GM23338 (cell line): ENCODE data around the gene LARGE1. TPM values are rescaled to one million over a fixed set of nuclear protein-coding genes. Genes with fewer than 3 reads are reported as not detected.

ENCODE experiments used
- CREB1 ChIP-seq: fragments of 250-450 bp; sonication (Bioruptor Pico); IDR thresholded peaks from 2 replicates; pipeline ENCODE4 v1.5.0; 2020; ENCODE audit warnings: low read depth, mild to moderate bottlenecking, moderate library complexity
- EZH2 ChIP-seq: fragments of 200-600 bp; sonication (generic); IDR thresholded peaks from one replicate; pipeline ENCODE4 v1.8.0; 2017; ENCODE audit warnings: antibody characterized with exemption, mild to moderate bottlenecking, low read depth; ENCODE audit not compliant: unreplicated experiment
- EZH2phosphoT487 ChIP-seq: fragments of 200-600 bp; sonication (generic); IDR thresholded peaks from one replicate; pipeline ENCODE4 v1.8.1; 2018; ENCODE audit warnings: antibody characterized with exemption; ENCODE audit not compliant: unreplicated experiment
- NANOG ChIP-seq: IDR thresholded peaks from 2 replicates; pipeline ENCODE4 v1.6.1; 2016; ENCODE audit warnings: antibody characterized with exemption, borderline replicate concordance
- STAT1 ChIP-seq: IDR thresholded peaks from one replicate; pipeline ENCODE4 v1.6.1; 2016; ENCODE audit warnings: antibody characterized with exemption; ENCODE audit not compliant: unreplicated experiment
- ZNF114 ChIP-seq: fragments of 250-450 bp; sonication (Bioruptor Pico); IDR thresholded peaks from 2 replicates; pipeline ENCODE4 v1.5.0; 2020; ENCODE audit warnings: mild to moderate bottlenecking, moderate library complexity
- ZNF331 ChIP-seq: fragments of 250-450 bp; sonication (Bioruptor Pico); IDR thresholded peaks from 2 replicates; pipeline ENCODE4 v1.5.0; 2020; ENCODE audit warnings: low read depth, mild to moderate bottlenecking, moderate library complexity
- polyA plus RNA-seq: library from polyadenylated mRNA; unstranded; fragments of >200 nt; fragmentation: Nextera tagmentation; extraction: Ambion mirVana; gene quantifications from 2 replicates; pipeline ENCODE4 v1.2.1, GENCODE V29; 2016
- total RNA-seq: library from RNA; depleted of rRNA; stranded (reverse); fragments of >200 nt; shearing (Covaris generic); gene quantifications from 2 replicates; pipeline ENCODE4 v1.2.3, GENCODE V29; 2014
- TF ChIP-seq, protein P1 (sequence below): fragments of 250-450 bp; sonication (Bioruptor Pico); IDR thresholded peaks from 2 replicates; pipeline ENCODE4 v1.5.0; 2020; ENCODE audit warnings: mild to moderate bottlenecking, moderate library complexity
- TF ChIP-seq, protein P2 (sequence below): IDR thresholded peaks from 2 replicates; pipeline ENCODE4 v1.6.1; 2016; ENCODE audit warnings: antibody characterized with exemption
- TF ChIP-seq, protein P3 (sequence below), 2 experiments: fragments of 200-600 bp in 1 of 2; sonication (generic) in 1 of 2; conservative IDR thresholded peaks; 2 replicates each; pipeline versions ENCODE4 v1.5.1 to v1.6.1; 2016 to 2017; ENCODE audit warnings: antibody characterized with exemption in 2 of 2, low read depth in 2 of 2, mild to moderate bottlenecking in 2 of 2, moderate library complexity in 1 of 2

Gene LARGE1
- total and polyA plus RNA-seq, 2 experiments from 2014 or later = 12.8 to 75.6 TPM

DNA sequence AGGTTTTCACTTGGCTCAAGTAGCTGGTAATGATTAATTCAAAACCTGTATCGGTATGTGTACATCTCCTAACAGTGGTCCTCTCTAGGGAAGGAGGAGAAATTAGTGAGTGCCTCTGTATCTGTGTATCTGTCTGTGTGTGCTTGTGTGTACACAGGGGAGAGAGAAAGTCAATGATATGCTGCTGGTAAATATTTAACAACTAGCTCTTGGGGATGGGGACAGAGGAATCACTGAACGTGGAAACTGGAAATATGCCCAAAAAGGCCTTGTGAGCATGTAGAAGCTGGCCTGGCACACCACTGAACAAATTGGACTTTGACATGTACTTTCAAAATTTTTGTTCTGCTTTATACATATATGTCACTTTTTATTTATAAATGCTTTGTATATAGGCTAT lies 648.1 kb downstream of the LARGE1 start (continued):
- TF ChIP-seq, protein P1, sequence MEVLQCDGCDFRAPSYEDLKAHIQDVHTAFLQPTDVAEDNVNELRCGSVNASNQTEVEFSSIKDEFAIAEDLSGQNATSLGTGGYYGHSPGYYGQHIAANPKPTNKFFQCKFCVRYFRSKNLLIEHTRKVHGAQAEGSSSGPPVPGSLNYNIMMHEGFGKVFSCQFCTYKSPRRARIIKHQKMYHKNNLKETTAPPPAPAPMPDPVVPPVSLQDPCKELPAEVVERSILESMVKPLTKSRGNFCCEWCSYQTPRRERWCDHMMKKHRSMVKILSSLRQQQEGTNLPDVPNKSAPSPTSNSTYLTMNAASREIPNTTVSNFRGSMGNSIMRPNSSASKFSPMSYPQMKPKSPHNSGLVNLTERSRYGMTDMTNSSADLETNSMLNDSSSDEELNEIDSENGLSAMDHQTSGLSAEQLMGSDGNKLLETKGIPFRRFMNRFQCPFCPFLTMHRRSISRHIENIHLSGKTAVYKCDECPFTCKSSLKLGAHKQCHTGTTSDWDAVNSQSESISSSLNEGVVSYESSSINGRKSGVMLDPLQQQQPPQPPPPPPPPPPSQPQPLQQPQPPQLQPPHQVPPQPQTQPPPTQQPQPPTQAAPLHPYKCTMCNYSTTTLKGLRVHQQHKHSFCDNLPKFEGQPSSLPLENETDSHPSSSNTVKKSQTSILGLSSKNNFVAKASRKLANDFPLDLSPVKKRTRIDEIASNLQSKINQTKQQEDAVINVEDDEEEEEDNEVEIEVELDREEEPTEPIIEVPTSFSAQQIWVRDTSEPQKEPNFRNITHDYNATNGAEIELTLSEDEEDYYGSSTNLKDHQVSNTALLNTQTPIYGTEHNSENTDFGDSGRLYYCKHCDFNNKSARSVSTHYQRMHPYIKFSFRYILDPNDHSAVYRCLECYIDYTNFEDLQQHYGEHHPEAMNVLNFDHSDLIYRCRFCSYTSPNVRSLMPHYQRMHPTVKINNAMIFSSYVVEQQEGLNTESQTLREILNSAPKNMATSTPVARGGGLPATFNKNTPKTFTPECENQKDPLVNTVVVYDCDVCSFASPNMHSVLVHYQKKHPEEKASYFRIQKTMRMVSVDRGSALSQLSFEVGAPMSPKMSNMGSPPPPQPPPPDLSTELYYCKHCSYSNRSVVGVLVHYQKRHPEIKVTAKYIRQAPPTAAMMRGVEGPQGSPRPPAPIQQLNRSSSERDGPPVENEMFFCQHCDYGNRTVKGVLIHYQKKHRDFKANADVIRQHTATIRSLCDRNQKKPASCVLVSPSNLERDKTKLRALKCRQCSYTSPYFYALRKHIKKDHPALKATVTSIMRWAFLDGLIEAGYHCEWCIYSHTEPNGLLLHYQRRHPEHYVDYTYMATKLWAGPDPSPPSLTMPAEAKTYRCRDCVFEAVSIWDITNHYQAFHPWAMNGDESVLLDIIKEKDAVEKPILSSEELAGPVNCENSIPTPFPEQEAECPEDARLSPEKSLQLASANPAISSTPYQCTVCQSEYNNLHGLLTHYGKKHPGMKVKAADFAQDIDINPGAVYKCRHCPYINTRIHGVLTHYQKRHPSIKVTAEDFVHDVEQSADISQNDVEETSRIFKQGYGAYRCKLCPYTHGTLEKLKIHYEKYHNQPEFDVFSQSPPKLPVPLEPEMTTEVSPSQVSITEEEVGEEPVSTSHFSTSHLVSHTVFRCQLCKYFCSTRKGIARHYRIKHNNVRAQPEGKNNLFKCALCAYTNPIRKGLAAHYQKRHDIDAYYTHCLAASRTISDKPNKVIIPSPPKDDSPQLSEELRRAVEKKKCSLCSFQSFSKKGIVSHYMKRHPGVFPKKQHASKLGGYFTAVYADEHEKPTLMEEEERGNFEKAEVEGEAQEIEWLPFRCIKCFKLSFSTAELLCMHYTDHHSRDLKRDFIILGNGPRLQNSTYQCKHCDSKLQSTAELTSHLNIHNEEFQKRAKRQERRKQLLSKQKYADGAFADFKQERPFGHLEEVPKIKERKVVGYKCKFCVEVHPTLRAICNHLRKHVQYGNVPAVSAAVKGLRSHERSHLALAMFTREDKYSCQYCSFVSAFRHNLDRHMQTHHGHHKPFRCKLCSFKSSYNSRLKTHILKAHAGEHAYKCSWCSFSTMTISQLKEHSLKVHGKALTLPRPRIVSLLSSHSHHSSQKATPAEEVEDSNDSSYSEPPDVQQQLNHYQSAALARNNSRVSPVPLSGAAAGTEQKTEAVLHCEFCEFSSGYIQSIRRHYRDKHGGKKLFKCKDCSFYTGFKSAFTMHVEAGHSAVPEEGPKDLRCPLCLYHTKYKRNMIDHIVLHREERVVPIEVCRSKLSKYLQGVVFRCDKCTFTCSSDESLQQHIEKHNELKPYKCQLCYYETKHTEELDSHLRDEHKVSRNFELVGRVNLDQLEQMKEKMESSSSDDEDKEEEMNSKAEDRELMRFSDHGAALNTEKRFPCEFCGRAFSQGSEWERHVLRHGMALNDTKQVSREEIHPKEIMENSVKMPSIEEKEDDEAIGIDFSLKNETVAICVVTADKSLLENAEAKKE (CRISPR knock-in tag) = no peak
- TF ChIP-seq EZH2 (no peak), CREB1 (CRISPR knock-in tag) (no peak), ZNF114 (CRISPR knock-in tag) (no peak), ZNF331 (CRISPR knock-in tag) (no peak), STAT1 (no peak), NANOG (no peak), EZH2phosphoT487 (no peak)
- TF ChIP-seq, protein P2, sequence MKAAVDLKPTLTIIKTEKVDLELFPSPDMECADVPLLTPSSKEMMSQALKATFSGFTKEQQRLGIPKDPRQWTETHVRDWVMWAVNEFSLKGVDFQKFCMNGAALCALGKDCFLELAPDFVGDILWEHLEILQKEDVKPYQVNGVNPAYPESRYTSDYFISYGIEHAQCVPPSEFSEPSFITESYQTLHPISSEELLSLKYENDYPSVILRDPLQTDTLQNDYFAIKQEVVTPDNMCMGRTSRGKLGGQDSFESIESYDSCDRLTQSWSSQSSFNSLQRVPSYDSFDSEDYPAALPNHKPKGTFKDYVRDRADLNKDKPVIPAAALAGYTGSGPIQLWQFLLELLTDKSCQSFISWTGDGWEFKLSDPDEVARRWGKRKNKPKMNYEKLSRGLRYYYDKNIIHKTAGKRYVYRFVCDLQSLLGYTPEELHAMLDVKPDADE = no peak
- TF ChIP-seq, protein P3, sequence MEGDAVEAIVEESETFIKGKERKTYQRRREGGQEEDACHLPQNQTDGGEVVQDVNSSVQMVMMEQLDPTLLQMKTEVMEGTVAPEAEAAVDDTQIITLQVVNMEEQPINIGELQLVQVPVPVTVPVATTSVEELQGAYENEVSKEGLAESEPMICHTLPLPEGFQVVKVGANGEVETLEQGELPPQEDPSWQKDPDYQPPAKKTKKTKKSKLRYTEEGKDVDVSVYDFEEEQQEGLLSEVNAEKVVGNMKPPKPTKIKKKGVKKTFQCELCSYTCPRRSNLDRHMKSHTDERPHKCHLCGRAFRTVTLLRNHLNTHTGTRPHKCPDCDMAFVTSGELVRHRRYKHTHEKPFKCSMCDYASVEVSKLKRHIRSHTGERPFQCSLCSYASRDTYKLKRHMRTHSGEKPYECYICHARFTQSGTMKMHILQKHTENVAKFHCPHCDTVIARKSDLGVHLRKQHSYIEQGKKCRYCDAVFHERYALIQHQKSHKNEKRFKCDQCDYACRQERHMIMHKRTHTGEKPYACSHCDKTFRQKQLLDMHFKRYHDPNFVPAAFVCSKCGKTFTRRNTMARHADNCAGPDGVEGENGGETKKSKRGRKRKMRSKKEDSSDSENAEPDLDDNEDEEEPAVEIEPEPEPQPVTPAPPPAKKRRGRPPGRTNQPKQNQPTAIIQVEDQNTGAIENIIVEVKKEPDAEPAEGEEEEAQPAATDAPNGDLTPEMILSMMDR (conservative IDR thresholded peaks at IDR 0.05; ENCODE audit: low read depth in 2 of 2) = no peak
